OCI-LY3 (cell line): ENCODE measurements around the gene LPCAT3.

Experiments
- EZH2phosphoT487 ChIP-seq: fragments of 200-600 bp; shearing (Covaris generic); IDR thresholded peaks from 2 replicates; pipeline ENCODE4 v1.6.1; 2018; ENCODE audit warnings: antibody characterized with exemption, mixed run types, low read depth
- TF ChIP-seq, protein P1 (sequence below): fragments of 200-600, 300-600 bp; sonication (generic); IDR thresholded peaks from 2 replicates; pipeline ENCODE4 v1.5.1; 2014; ENCODE audit warnings: antibody characterized with exemption, low read length, low read depth

DNA sequence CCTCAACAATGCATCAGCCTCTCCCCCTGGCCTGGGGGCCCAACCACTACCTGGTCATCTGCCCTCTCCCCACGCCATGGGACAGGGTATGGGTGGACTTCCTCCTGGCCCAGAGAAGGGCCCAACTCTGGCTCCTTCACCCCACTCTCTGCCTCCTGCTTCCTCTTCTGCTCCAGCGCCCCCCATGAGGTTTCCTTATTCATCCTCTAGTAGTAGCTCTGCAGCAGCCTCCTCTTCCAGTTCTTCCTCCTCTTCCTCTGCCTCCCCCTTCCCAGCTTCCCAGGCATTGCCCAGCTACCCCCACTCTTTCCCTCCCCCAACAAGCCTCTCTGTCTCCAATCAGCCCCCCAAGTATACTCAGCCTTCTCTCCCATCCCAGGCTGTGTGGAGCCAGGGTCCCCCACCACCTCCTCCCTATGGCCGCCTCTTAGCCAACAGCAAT, 82.1 kb downstream of the LPCAT3 start:
- TF ChIP-seq, protein P1, sequence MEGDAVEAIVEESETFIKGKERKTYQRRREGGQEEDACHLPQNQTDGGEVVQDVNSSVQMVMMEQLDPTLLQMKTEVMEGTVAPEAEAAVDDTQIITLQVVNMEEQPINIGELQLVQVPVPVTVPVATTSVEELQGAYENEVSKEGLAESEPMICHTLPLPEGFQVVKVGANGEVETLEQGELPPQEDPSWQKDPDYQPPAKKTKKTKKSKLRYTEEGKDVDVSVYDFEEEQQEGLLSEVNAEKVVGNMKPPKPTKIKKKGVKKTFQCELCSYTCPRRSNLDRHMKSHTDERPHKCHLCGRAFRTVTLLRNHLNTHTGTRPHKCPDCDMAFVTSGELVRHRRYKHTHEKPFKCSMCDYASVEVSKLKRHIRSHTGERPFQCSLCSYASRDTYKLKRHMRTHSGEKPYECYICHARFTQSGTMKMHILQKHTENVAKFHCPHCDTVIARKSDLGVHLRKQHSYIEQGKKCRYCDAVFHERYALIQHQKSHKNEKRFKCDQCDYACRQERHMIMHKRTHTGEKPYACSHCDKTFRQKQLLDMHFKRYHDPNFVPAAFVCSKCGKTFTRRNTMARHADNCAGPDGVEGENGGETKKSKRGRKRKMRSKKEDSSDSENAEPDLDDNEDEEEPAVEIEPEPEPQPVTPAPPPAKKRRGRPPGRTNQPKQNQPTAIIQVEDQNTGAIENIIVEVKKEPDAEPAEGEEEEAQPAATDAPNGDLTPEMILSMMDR, result no peak
- TF ChIP-seq EZH2phosphoT487, result no peak
